ENCODE measurements around the gene CETP. TPM values are rescaled to one million over a fixed set of nuclear protein-coding genes. Genes with fewer than 3 reads are reported as not detected.

CETP gene
- total and polyA plus RNA-seq, 2 donors (not counting 1 experiment from before 2014, with no cell fraction given) = 0.06 TPM; not detected in 1

DNA sequence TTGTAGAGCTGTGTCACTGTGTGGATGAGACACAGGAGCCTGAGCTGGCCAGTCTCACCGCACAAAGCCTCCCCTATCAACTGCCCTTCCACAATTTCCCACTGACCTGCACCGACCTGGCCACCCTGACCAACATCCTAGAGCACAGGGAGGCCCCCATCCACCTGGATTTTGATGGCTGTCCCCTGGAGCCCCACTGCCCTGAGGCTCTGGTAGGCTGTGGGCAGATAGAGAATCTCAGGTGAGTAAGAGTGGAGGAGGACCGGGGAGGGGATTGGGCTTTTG lies 65.0 kb downstream of the CETP start:
- no peak overlapping the region for H2AFZ ChIP-seq (ENCODE audit: low read length)
- H3K4me2 ChIP-seq (ENCODE audit: extremely low read depth, insufficient read depth, low read length) = no peak overlapping the region
- H3K4me1 ChIP-seq (ENCODE audit: control insufficient read depth, extremely low read depth, insufficient read depth, low read length) = no peaks in the 10 kb centered on the region
- TF ChIP-seq, protein P1, sequence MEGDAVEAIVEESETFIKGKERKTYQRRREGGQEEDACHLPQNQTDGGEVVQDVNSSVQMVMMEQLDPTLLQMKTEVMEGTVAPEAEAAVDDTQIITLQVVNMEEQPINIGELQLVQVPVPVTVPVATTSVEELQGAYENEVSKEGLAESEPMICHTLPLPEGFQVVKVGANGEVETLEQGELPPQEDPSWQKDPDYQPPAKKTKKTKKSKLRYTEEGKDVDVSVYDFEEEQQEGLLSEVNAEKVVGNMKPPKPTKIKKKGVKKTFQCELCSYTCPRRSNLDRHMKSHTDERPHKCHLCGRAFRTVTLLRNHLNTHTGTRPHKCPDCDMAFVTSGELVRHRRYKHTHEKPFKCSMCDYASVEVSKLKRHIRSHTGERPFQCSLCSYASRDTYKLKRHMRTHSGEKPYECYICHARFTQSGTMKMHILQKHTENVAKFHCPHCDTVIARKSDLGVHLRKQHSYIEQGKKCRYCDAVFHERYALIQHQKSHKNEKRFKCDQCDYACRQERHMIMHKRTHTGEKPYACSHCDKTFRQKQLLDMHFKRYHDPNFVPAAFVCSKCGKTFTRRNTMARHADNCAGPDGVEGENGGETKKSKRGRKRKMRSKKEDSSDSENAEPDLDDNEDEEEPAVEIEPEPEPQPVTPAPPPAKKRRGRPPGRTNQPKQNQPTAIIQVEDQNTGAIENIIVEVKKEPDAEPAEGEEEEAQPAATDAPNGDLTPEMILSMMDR (conservative IDR thresholded peaks at IDR 0.05 in 1 of 2, IDR thresholded peaks at IDR 0.05 in 1 of 2; ENCODE audit: low read depth in 1 of 2, low read length in 2 of 2) = no peak
- no peak for TF ChIP-seq EZH2 (IDR thresholded peaks at IDR 0.05; ENCODE audit: low read length, missing control alignments)
- H3K4me3 ChIP-seq (replicated peaks in 1 of 4; ENCODE audit: control extremely low read depth in 1 of 4, insufficient read depth in 1 of 4, low read depth in 3 of 4, low read length in 4 of 4) = no peak overlapping the region
- no peaks in the 10 kb centered on the region for H3K79me2 ChIP-seq (ENCODE audit: control insufficient read depth, insufficient read depth, low read length)
- no peaks in the 10 kb centered on the region for H3K27me3 ChIP-seq (ENCODE audit: control insufficient read depth, insufficient read depth, low read length)
- H4K20me1 ChIP-seq (ENCODE audit: control insufficient read depth, extremely low read depth, insufficient read depth, low read length) = no peaks in the 10 kb centered on the region
- H3K9ac ChIP-seq (ENCODE audit: insufficient read depth, low read length) = no peak overlapping the region
- no peak for DNase-seq (ENCODE audit: low read depth in 2 of 2)
- H3K36me3 ChIP-seq (ENCODE audit: control insufficient read depth, insufficient read depth, low read length) = peaks cover 17% of the 10 kb centered on the region
- H3K27ac ChIP-seq (ENCODE audit: insufficient read depth, low read length) = no peak overlapping the region
- no peaks in the 10 kb centered on the region for H3K9me3 ChIP-seq (ENCODE audit: control insufficient read depth, insufficient read depth, low read depth, low read length)

- H3K9ac ChIP-seq (ENCODE audit: insufficient read depth, low read length) = no peak overlapping the region
- no peak for TF ChIP-seq EZH2 (IDR thresholded peaks at IDR 0.05; ENCODE audit: low read length, missing control alignments)
- H3K27ac ChIP-seq (ENCODE audit: insufficient read depth, low read length) = no peak overlapping the region
- no peak for DNase-seq (ENCODE audit: low read depth in 2 of 2)
- H3K79me2 ChIP-seq (ENCODE audit: control insufficient read depth, insufficient read depth, low read length) = no peaks in the 10 kb centered on the region
- no peak overlapping the region for H3K4me3 ChIP-seq (replicated peaks in 1 of 4; ENCODE audit: control extremely low read depth in 1 of 4, insufficient read depth in 1 of 4, low read depth in 3 of 4, low read length in 4 of 4)
- H3K4me2 ChIP-seq (ENCODE audit: extremely low read depth, insufficient read depth, low read length) = no peak overlapping the region
- H3K36me3 ChIP-seq (ENCODE audit: control insufficient read depth, insufficient read depth, low read length) = peaks cover 15% of the 10 kb centered on the region
- H3K4me1 ChIP-seq (ENCODE audit: control insufficient read depth, extremely low read depth, insufficient read depth, low read length) = no peaks in the 10 kb centered on the region
- no peaks in the 10 kb centered on the region for H4K20me1 ChIP-seq (ENCODE audit: control insufficient read depth, extremely low read depth, insufficient read depth, low read length)
- H3K9me3 ChIP-seq (ENCODE audit: control insufficient read depth, insufficient read depth, low read depth, low read length) = no peaks in the 10 kb centered on the region
- H2AFZ ChIP-seq (ENCODE audit: low read length) = no peak overlapping the region
- H3K27me3 ChIP-seq (ENCODE audit: control insufficient read depth, insufficient read depth, low read length) = no peaks in the 10 kb centered on the region
Observed at GRCh38 chr16:57027067-57027466, 65.3 kb downstream of the CETP start.

GRCh38 chr16:57028086-57028485 lies 66.3 kb downstream of the CETP start:
- Histone ChIP-seq H2AFZ (ENCODE audit: low read length) (no peak overlapping the region), H3K9me3 (ENCODE audit: control insufficient read depth, insufficient read depth, low read depth, low read length) (no peaks in the 10 kb centered on the region), H3K36me3 (ENCODE audit: control insufficient read depth, insufficient read depth, low read length) (peaks cover 12% of the 10 kb centered on the region), H3K27ac (ENCODE audit: insufficient read depth, low read length) (no peak overlapping the region), H3K27me3 (ENCODE audit: control insufficient read depth, insufficient read depth, low read length) (no peaks in the 10 kb centered on the region), H4K20me1 (ENCODE audit: control insufficient read depth, extremely low read depth, insufficient read depth, low read length) (no peaks in the 10 kb centered on the region), H3K79me2 (ENCODE audit: control insufficient read depth, insufficient read depth, low read length) (no peaks in the 10 kb centered on the region), H3K4me3 (replicated peaks in 1 of 4; ENCODE audit: control extremely low read depth in 1 of 4, insufficient read depth in 1 of 4, low read depth in 3 of 4, low read length in 4 of 4) (no peak overlapping the region), H3K4me1 (ENCODE audit: control insufficient read depth, extremely low read depth, insufficient read depth, low read length) (no peaks in the 10 kb centered on the region), H3K4me2 (ENCODE audit: extremely low read depth, insufficient read depth, low read length) (no peak overlapping the region), H3K9ac (ENCODE audit: insufficient read depth, low read length) (no peak overlapping the region)
- no peak for DNase-seq (ENCODE audit: low read depth in 2 of 2)
- TF ChIP-seq, protein P1 (conservative IDR thresholded peaks at IDR 0.05 in 1 of 2, IDR thresholded peaks at IDR 0.05 in 1 of 2; ENCODE audit: low read depth in 1 of 2, low read length in 2 of 2) = no peak
- TF ChIP-seq EZH2 (IDR thresholded peaks at IDR 0.05; ENCODE audit: low read length, missing control alignments) = no peak

All from fibroblast of lung (primary cell).